ENCODE results near the gene HERC5.
A peak's percentile ranks its signal among the peaks of the same experiment; 100 is the strongest.
"Not testable (repeated sequence)": the region's sequence is repeated elsewhere in the genome, so short reads cannot be mapped to it uniquely, and the experiment has no call there.

The HERC5 gene

DNA sequence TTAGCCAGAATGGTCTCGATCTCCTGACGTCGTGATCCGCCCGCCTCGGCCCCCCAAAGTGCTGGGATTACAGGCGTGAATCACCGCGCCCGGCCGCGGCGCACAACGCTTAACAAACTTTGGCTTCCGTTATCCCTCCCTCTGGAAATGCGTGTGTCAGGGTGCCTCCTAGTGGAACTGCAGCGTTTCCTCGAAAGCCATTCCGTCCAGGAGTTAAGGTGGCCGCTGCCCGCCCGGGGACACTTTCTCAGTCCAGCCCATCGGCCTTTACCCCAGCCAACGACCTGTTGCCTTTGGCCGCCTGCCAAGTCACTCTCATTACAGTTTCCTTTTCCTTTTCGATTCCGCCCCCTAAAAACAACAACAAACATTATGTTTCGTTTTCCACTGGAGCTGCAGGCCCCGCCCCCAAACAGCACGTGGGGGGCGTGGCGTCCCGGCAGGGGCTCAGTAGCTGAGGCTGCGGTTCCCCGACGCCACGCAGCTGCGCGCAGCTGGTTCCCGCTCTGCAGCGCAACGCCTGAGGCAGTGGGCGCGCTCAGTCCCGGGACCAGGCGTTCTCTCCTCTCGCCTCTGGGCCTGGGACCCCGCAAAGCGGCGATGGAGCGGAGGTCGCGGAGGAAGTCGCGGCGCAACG is at the start of gene HERC5:
Gene HERC5, plus strand, starts transcription at position 450 of the 637 bp plus-strand sequence. Its CDS starts 151 bp downstream, at position 601.
- no peaks in the 10 kb centered on the region for H3K9me3 Mint-ChIP-seq
- peaks cover 13% of the 10 kb centered on the region for H3K36me3 Mint-ChIP-seq (ENCODE audit: low read depth)
- H3K27ac Mint-ChIP-seq, result peak within 1 kb of the TSS; percentile 89
- H3K4me3 Mint-ChIP-seq, result peak within 1 kb of the TSS; percentile 96
- H3K27me3 Mint-ChIP-seq, result peaks cover 5% of the 10 kb centered on the region
- intact Hi-C loops (cut with micrococcal nuclease), result loop anchor here (1.0 to 2.0 kb wide), 2 partner anchors 78 to 174 kb away; partner anchors contain the start of gene HERC6
- H3K4me1 Mint-ChIP-seq (ENCODE audit: low read depth), result peaks cover 13% of the 10 kb centered on the region

DNA sequence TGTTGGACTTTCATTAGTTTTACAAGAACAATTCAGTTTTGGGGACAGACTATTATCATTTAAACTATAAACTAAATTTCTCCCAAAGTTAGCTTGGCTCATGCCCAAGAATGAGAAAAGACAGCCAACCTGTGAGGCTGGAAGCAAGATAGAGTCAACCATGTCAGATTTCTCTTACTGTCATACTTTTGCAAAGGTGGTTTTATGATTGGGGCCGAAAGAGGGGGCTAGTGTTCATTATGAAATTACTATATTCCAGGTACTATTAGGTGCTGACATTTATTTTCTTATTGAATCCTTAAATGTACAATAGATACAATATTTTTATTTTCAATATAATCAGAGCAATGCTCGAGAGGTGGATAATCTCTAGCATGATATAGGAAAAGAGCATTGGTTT is 47.7 kb upstream of the HERC5 start:
- no peak overlapping the region for H3K4me3 Mint-ChIP-seq

DNA sequence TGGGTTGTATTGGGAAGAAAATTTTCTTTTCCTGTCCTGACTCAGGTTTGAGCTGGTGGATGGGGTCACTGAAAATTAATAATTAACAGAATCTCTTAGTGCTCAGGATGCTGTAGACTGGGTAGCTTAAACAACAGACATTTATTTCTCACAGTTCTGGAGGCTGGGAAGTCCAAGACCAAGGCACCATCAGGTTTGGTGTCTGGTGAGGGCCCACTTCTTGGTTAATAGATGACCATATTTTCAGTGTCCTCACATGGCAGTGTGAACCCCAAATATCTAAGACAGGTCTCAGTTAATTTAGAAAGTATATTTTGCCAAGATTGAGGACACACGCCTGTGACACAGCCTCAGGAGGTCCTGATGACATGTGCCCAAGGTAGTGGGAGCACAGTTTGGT is 47.1 kb upstream of the HERC5 start:
- Mint-ChIP-seq H3K9me3 (no peaks in the 10 kb centered on the region), H3K27me3 (no peaks in the 10 kb centered on the region), H3K4me1 (ENCODE audit: low read depth) (no peaks in the 10 kb centered on the region), H3K4me3 (no peak overlapping the region), H3K36me3 (ENCODE audit: low read depth) (no peaks in the 10 kb centered on the region), H3K27ac (no peak overlapping the region)
- intact Hi-C loops (cut with micrococcal nuclease), result no loop called here

More for the DNA sequence above, 47.7 kb upstream of the HERC5 start:
- Mint-ChIP-seq H3K27me3 (no peaks in the 10 kb centered on the region), H3K9me3 (no peaks in the 10 kb centered on the region), H3K4me1 (ENCODE audit: low read depth) (no peaks in the 10 kb centered on the region), H3K36me3 (ENCODE audit: low read depth) (no peaks in the 10 kb centered on the region), H3K27ac (no peak overlapping the region)
- intact Hi-C loops (cut with micrococcal nuclease), result no loop called here

DNA sequence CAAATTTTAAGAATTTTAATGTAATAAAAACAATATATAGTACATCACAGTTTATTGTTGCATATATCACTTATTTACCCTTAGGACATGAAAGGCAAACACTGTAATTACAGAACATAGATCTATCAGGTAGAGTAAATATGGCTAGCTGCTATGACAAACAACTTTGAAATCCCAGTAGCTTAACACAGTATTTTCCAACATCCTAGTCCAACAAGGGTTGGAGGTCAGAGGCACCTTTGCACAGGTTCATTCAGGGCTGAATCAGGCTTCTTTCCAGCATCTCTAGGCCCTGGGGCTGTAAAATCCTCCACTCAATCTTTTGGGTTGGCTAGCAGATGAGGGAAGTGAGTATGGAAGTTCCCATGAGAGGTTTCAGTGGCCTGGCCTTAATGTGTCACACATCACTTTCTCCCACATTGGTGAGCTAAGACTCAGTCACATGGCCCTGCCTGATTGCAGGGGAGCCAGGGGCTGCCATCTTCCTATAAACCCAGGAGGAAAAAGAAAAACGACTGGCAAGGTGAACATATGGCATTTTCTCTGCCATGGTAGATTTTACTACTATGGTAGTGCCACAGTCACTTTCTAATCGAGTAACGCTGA is 45.3 kb upstream of the HERC5 start:
- Mint-ChIP-seq H3K27ac (no peak overlapping the region), H3K9me3 (no peaks in the 10 kb centered on the region)
- intact Hi-C loops (cut with micrococcal nuclease), result no loop called here

DNA sequence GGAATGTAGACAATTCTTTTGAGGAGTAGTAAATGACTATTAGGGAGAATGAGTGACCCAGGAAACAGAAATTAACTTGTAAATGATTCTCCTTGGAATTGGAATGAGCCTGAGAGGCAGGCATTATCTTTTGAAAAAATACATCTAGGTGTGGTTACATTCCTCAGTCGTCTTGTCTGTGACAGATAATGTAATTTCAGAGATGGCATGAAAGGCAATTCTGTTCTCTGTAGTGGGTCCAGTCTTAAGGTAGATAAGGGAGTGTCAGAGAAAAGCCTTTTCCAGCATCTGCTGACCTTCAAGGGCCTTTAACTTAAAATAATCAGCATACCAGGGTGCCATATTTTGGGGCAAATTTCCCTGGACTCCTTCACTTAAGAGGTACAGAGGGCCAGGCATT is 43.1 kb upstream of the HERC5 start:
- intact Hi-C loops (cut with micrococcal nuclease), result no loop called here
- H3K36me3 Mint-ChIP-seq (ENCODE audit: low read depth), result no peaks in the 10 kb centered on the region
- no peaks in the 10 kb centered on the region for H3K9me3 Mint-ChIP-seq
- no peak overlapping the region for H3K27ac Mint-ChIP-seq
- H3K27me3 Mint-ChIP-seq, result no peaks in the 10 kb centered on the region
- no peak overlapping the region for H3K4me3 Mint-ChIP-seq
- no peaks in the 10 kb centered on the region for H3K4me1 Mint-ChIP-seq (ENCODE audit: low read depth)

More for the DNA sequence above, 45.3 kb upstream of the HERC5 start:
- H3K36me3 Mint-ChIP-seq (ENCODE audit: low read depth), result no peaks in the 10 kb centered on the region
- H3K27me3 Mint-ChIP-seq, result no peaks in the 10 kb centered on the region
- H3K4me3 Mint-ChIP-seq, result no peak overlapping the region
- no peaks in the 10 kb centered on the region for H3K4me1 Mint-ChIP-seq (ENCODE audit: low read depth)

DNA sequence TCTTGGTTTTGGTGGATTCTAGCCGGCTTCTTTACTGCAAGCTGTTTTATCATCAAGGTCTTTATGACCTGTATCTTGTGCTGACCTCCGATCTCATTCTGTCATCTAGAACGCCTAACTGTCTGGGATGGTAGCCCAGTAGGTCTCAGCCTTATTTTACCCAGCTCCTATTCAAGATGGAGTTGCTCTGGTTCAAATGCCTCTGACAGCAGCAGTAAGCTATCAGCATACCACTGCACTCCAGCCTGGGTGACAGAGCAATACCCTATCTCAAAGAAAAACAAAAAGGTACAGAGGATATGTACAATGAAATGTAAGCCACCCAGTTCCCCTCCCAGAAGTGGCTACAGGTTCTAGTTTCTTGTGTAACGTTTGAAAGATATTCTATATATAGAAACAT is 42.2 kb upstream of the HERC5 start:
- H3K9me3 Mint-ChIP-seq, result no peaks in the 10 kb centered on the region
- no peaks in the 10 kb centered on the region for H3K36me3 Mint-ChIP-seq (ENCODE audit: low read depth)
- no peaks in the 10 kb centered on the region for H3K27me3 Mint-ChIP-seq
- H3K27ac Mint-ChIP-seq, result no peak overlapping the region
- H3K4me1 Mint-ChIP-seq (ENCODE audit: low read depth), result no peaks in the 10 kb centered on the region
- intact Hi-C loops (cut with micrococcal nuclease), result no loop called here
- no peak overlapping the region for H3K4me3 Mint-ChIP-seq

DNA sequence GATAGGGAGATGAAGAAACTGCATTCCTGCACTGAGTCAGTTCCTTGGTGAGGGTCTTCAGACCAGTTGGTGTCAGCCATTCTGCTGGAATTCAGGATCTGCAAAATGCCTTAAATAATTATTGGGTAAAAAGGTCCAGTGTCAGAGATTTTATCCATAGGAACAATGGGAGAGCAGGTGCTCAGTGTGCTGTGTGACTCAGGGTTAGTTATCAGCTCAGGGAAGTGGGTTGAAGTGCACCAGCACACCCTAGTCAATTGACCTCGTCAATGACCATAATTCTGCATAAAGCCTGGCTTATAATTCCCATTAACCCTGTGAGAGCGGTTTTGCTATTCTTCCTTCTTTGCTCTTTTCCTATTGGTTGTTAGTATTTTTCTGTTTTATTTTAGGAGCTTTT is 40.9 kb upstream of the HERC5 start:
- H3K36me3 Mint-ChIP-seq (ENCODE audit: low read depth), result no peaks in the 10 kb centered on the region
- H3K4me1 Mint-ChIP-seq (ENCODE audit: low read depth), result no peaks in the 10 kb centered on the region
- no peak overlapping the region for H3K27ac Mint-ChIP-seq
- intact Hi-C loops (cut with micrococcal nuclease), result no loop called here
- no peak overlapping the region for H3K4me3 Mint-ChIP-seq
- H3K9me3 Mint-ChIP-seq, result no peaks in the 10 kb centered on the region
- no peaks in the 10 kb centered on the region for H3K27me3 Mint-ChIP-seq

DNA sequence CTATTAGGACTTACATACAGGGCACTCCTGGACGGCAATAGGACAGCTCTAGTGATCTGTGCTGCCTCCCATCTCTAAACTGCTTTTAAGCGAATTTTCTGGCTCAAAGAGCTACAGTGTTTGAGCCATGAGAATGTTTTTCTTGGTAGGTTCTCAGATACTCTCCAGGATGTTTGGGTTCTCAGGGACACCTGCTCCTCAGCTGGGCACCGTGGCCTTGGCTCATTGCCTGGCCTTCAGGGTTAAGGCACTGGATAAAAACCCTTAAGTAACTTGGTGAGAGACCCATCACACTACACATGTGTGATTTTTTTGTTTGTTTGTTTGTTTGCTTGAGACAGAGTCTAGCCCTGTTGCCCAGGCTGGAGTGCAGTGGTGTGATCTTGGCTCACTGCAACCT is 38.5 kb upstream of the HERC5 start:
- intact Hi-C loops (cut with micrococcal nuclease), result no loop called here
- Mint-ChIP-seq H3K36me3 (ENCODE audit: low read depth) (no peaks in the 10 kb centered on the region), H3K4me1 (ENCODE audit: low read depth) (no peaks in the 10 kb centered on the region), H3K4me3 (no peak overlapping the region), H3K9me3 (no peaks in the 10 kb centered on the region), H3K27me3 (no peaks in the 10 kb centered on the region), H3K27ac (no peak overlapping the region)

DNA sequence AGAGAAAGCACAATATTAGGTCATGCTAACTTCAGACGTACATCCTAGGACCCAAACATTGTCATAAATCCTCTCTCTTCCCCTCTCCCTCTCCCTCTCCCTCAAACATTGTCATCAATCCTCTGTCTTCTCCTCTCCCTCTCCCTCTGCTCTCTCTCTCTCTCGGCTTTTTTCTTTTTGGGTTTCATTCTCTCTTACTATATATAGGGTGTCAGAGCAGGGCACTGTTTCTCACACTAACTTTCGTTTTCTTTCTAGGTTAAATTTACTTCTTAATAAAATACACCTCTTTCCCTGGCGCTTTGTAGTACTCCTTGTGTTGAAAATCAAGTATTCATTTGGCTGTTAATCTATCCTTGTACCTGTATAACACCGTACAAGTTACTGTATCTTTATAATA is 37.0 kb upstream of the HERC5 start:
- H3K9me3 Mint-ChIP-seq, result no peaks in the 10 kb centered on the region
- H3K27ac Mint-ChIP-seq, result no peak overlapping the region
- no peaks in the 10 kb centered on the region for H3K27me3 Mint-ChIP-seq
- no peaks in the 10 kb centered on the region for H3K36me3 Mint-ChIP-seq (ENCODE audit: low read depth)
- no peaks in the 10 kb centered on the region for H3K4me1 Mint-ChIP-seq (ENCODE audit: low read depth)
- no peak overlapping the region for H3K4me3 Mint-ChIP-seq
- intact Hi-C loops (cut with micrococcal nuclease), result no loop called here

DNA sequence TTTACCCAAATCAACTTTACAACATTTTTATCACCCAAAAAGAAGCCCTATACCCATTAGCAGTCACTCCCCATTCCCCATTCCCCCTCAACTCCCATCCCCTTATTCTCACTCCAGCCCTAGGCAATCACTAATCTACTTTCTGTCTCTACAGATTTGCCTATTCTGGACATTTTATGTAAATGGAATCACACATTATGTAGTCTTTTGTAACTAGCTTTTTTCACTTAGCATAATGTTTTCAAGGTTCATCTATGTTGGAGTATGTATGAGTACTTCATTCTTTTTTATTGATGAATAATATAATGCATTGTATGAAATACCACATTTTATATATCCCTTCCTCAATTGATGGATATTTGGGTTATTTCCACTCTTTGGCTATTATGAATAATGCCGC is 36.1 kb upstream of the HERC5 start:
- no peaks in the 10 kb centered on the region for H3K27me3 Mint-ChIP-seq
- intact Hi-C loops (cut with micrococcal nuclease), result no loop called here
- no peak overlapping the region for H3K4me3 Mint-ChIP-seq
- no peaks in the 10 kb centered on the region for H3K9me3 Mint-ChIP-seq
- H3K36me3 Mint-ChIP-seq (ENCODE audit: low read depth), result no peaks in the 10 kb centered on the region
- no peak overlapping the region for H3K27ac Mint-ChIP-seq
- no peaks in the 10 kb centered on the region for H3K4me1 Mint-ChIP-seq (ENCODE audit: low read depth)

DNA sequence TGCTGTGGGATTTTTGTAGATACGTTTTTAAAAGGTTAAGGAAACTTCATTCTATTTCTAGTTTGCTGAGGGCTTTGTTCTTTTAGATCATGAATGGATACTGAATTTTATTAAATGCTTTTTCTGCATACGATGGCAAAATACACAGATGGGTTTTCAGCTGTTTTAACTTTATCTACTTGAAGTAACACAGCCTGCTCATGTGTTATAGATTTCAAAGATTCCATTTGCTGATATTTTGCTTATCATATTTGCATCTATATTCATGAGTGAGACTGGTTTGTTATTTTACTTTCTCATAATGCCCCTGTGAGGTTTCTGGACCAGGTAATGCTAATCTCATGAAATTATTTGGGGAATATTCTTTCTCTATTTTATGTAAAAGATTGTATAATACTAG is 34.5 kb upstream of the HERC5 start:
- Mint-ChIP-seq H3K36me3 (ENCODE audit: low read depth) (no peaks in the 10 kb centered on the region), H3K27me3 (no peaks in the 10 kb centered on the region), H3K27ac (no peak overlapping the region), H3K4me3 (no peak overlapping the region), H3K9me3 (no peaks in the 10 kb centered on the region), H3K4me1 (ENCODE audit: low read depth) (no peaks in the 10 kb centered on the region)
- intact Hi-C loops (cut with micrococcal nuclease), result no loop called here

DNA sequence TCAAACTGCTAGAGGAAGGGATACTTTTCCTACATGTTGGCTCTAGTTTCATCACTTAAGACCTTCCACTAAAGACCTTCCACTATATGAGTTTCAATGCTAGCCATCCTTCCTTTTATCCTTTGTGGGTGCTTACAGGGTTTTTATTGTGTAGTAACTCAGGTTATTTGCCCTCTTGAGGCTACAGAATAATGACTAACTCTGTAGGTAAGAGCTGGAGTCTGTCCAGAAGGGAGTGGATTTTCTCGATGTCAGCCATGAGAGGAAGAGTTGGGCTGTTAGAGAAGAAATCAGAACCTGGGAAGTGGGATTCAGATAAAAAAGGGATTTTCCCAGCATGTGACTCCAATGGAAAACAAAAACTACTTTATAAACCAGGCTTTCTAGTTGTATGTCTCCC is 27.5 kb upstream of the HERC5 start:
- intact Hi-C loops (cut with micrococcal nuclease), result no loop called here
- H3K27ac Mint-ChIP-seq, result no peak overlapping the region
- no peak overlapping the region for H3K4me3 Mint-ChIP-seq
- H3K36me3 Mint-ChIP-seq (ENCODE audit: low read depth), result peaks cover 13% of the 10 kb centered on the region
- H3K4me1 Mint-ChIP-seq (ENCODE audit: low read depth), result no peaks in the 10 kb centered on the region
- H3K27me3 Mint-ChIP-seq, result no peaks in the 10 kb centered on the region
- peaks cover 11% of the 10 kb centered on the region for H3K9me3 Mint-ChIP-seq

DNA sequence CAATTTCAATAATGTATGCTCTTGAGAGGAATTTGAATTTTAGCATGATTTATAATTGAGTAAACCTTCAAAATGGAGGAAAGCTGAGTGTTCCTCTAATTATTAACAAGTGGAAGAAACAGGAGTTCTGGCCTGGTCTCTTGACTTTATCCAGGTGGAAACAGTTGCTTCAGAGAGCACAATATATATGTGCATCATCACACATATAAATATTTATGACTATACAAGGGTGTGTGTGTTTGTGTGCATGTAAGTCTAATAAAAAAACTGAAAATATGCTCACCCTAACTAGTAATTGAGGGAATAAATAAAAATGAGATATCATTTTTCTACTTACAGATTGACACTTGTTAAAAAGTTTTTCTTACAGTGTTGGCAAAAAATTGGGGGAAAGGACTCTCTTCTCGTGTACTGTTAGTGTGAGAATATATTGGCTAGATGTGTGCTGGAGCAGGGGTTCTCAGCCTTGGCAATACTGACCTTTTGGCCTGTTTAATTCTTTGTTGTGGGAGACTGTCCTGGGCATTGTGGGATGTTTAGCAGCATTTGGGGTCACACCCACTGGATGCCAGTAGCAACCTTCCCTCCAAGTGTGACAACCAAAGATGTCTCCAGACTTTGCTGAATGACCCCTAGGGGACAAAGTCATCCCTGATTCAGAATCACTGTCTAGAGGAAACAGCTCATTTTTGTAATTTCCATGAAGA is 20.8 kb upstream of the HERC5 start:
- Mint-ChIP-seq H3K27me3 (no peaks in the 10 kb centered on the region), H3K4me1 (ENCODE audit: low read depth) (no peaks in the 10 kb centered on the region), H3K9me3 (peaks cover 11% of the 10 kb centered on the region), H3K27ac (no peak overlapping the region), H3K36me3 (ENCODE audit: low read depth) (peaks cover 15% of the 10 kb centered on the region), H3K4me3 (no peak overlapping the region)
- intact Hi-C loops (cut with micrococcal nuclease), result no loop called here

DNA sequence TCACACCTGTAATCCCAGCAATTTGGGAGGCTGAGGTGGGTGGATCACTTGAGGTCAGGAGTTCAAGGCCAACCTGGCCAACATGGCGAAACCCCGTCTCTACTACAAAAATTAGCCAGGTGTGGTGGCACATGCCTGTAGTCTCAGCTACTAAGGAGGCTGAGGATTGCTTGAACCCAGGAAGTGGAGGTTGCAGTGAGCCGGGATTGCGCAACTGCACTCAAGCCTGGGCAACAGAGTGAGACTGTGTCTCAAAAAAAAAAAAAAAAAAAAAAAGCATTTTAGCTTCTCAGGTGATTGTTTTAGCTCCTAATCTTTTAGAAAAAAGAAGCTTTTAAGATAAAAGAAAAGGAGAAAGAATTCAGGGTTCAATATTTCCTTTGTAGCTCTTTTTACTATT is 19.0 kb upstream of the HERC5 start:
- intact Hi-C loops (cut with micrococcal nuclease); H3K27ac Mint-ChIP-seq; H3K4me3 Mint-ChIP-seq; H3K27me3 Mint-ChIP-seq; H3K4me1 Mint-ChIP-seq (ENCODE audit: low read depth): not testable (repeated sequence)
- peaks cover 23% of the 10 kb centered on the region for H3K36me3 Mint-ChIP-seq (ENCODE audit: low read depth)
- H3K9me3 Mint-ChIP-seq, result peaks cover 16% of the 10 kb centered on the region
